Measurements from ENCODE around the gene BMPER. TPM values are rescaled to one million over a fixed set of nuclear protein-coding genes. Genes with fewer than 3 reads are reported as not detected.

The BMPER gene
- polyA plus RNA-seq, 1 experiment = 8.8 TPM

GRCh38 chr7:34062826-34063225, 157.5 kb downstream of the BMPER start:
- Histone ChIP-seq H3K36me3 (ENCODE audit: control insufficient read depth, insufficient read depth, low read length) (no peaks in the 10 kb centered on the region; the same call in 1 of the 2 replicates), H3K27me3 (ENCODE audit: control insufficient read depth, insufficient read depth, low read length) (no peaks in the 10 kb centered on the region), H3K4me3 (ENCODE audit: low read depth, low read length) (no peak overlapping the region)
- no peak for DNase-seq (ENCODE audit: low read depth)
- ChIA-PET POLR2A (no interaction called here), CTCF (interaction anchor here (0.7 to 2.4 kb wide), 4 partner anchors 9 to 167 kb away, joined by 3 to 7 read pairs (median 3); no protein-coding TSS in a partner anchor)
- no peak for TF ChIP-seq CTCF (IDR thresholded peaks at IDR 0.05; ENCODE audit: insufficient read depth, low read depth, low read length)

GRCh38 chr7:34064519-34065158, 159.3 kb downstream of the BMPER start:
- CTCF ChIA-PET = interaction anchor here (1.1 to 2.4 kb wide), 2 partner anchors 22 to 83 kb away, joined by 3 to 7 read pairs; no protein-coding TSS in a partner anchor
- POLR2A ChIA-PET = no interaction called here
- no peak for DNase-seq (ENCODE audit: low read depth)
- TF ChIP-seq CTCF (IDR thresholded peaks at IDR 0.05; ENCODE audit: insufficient read depth, low read depth, low read length) = no peak
- no peak overlapping the region for H3K4me3 ChIP-seq (ENCODE audit: low read depth, low read length)
- H3K27me3 ChIP-seq (ENCODE audit: control insufficient read depth, insufficient read depth, low read length) = no peaks in the 10 kb centered on the region
- H3K36me3 ChIP-seq (ENCODE audit: control insufficient read depth, insufficient read depth, low read length) = no peaks in the 10 kb centered on the region; the same call in 1 of the 2 replicates

GRCh38 chr7:34066411-34066810, 161.1 kb downstream of the BMPER start:
- TF ChIP-seq CTCF (IDR thresholded peaks at IDR 0.05; ENCODE audit: insufficient read depth, low read depth, low read length) = no peak
- no peak for DNase-seq (ENCODE audit: low read depth)
- ChIA-PET POLR2A (no interaction called here), CTCF (interaction anchor here (1.4 kb wide), 1 partner anchor 84 kb away, joined by 7 read pairs; no protein-coding TSS in a partner anchor)
- Histone ChIP-seq H3K4me3 (ENCODE audit: low read depth, low read length) (no peak overlapping the region), H3K36me3 (ENCODE audit: control insufficient read depth, insufficient read depth, low read length) (no peaks in the 10 kb centered on the region; the same call in 1 of the 2 replicates), H3K27me3 (ENCODE audit: control insufficient read depth, insufficient read depth, low read length) (no peaks in the 10 kb centered on the region)

GRCh38 chr7:34067005-34067778, 161.9 kb downstream of the BMPER start:
- Histone ChIP-seq H3K4me3 (ENCODE audit: low read depth, low read length) (no peak overlapping the region), H3K27me3 (ENCODE audit: control insufficient read depth, insufficient read depth, low read length) (no peaks in the 10 kb centered on the region), H3K36me3 (ENCODE audit: control insufficient read depth, insufficient read depth, low read length) (no peaks in the 10 kb centered on the region)
- CTCF ChIA-PET = interaction anchor here (1.4 kb wide), 1 partner anchor 84 kb away, joined by 7 read pairs; no protein-coding TSS in a partner anchor
- no peak for TF ChIP-seq CTCF (IDR thresholded peaks at IDR 0.05; ENCODE audit: insufficient read depth, low read depth, low read length)
- POLR2A ChIA-PET = no interaction called here
- DNase-seq (ENCODE audit: low read depth) = no peak

- Histone ChIP-seq H3K36me3 (ENCODE audit: control insufficient read depth, insufficient read depth, low read length) (no peaks in the 10 kb centered on the region; the same call in 1 of the 2 replicates), H3K4me3 (ENCODE audit: low read depth, low read length) (no peak overlapping the region), H3K27me3 (ENCODE audit: control insufficient read depth, insufficient read depth, low read length) (no peaks in the 10 kb centered on the region)
- no peak for DNase-seq (ENCODE audit: low read depth)
- TF ChIP-seq CTCF (IDR thresholded peaks at IDR 0.05; ENCODE audit: insufficient read depth, low read depth, low read length) = no peak
- CTCF ChIA-PET = interaction anchor here (0.9 to 1.3 kb wide), 2 partner anchors 165 to 251 kb away, joined by 3 read pairs; no protein-coding TSS in a partner anchor
- POLR2A ChIA-PET = no interaction called here
These were observed 164.3 kb downstream of the BMPER start for GRCh38 chr7:34069676-34070075.
